Left lung (tissue), 14 donors: ENCODE measurements around the gene GRIPAP1. TPM values are rescaled to one million over a fixed set of nuclear protein-coding genes. Genes with fewer than 3 reads are reported as not detected.
A peak's percentile ranks its signal among the peaks of the same experiment; 100 is the strongest.

Source experiments
- ATAC-seq: fragments of 200-7000 bp; cut with Tn5 transposase; one replicate; pipeline ENCODE4 v1.9.1; 2020; ENCODE audit warnings: moderate library complexity
- DNase-seq, 4 donors: peaks; one replicate each; pipeline ENCODE4 v3.0.0-alpha.2; 2013 to 2020
- H3K27ac ChIP-seq, 2 donors: fragments of 200-600 bp; sonication (generic) in 1 of 2; one replicate each; pipeline versions ENCODE4 v1.5.0 to v1.8.0; 2020 to 2021
- H3K27me3 ChIP-seq, 2 donors: fragments of 200-600 bp; sonication (generic) in 1 of 2; one replicate each; pipeline versions ENCODE4 v1.5.0 to v1.8.0; 2020 to 2021
- H3K36me3 ChIP-seq, 2 donors: fragments of 200-600 bp; sonication (generic) in 1 of 2; one replicate each; pipeline versions ENCODE4 v1.5.0 to v1.8.0; 2020 to 2021
- H3K4me1 ChIP-seq, 2 donors: fragments of 200-600 bp; one replicate each; pipeline ENCODE4 v1.8.0; 2021
- H3K4me3 ChIP-seq, 2 donors: fragments of 200-600 bp; sonication (generic) in 1 of 2; one replicate each; pipeline versions ENCODE4 v1.5.0 to v1.8.0; 2020 to 2021; ENCODE audit warnings: mild to moderate bottlenecking in 1 of 2
- H3K9me3 ChIP-seq, 2 donors: fragments of 200-600 bp; sonication (generic) in 1 of 2; one replicate each; pipeline versions ENCODE4 v1.5.0 to v1.8.0; 2020 to 2021
- intact Hi-C, 2 donors: fragments of 100-400 bp; cut with DNase I; formaldehyde crosslinking; loops; one replicate each; pipeline versions ENCODE4 v1.11.2 to v1.14.2; 2022
- long read RNA-seq, 12 donors: library from polyadenylated mRNA in 2 of 12; unstranded in 2 of 12; transcript quantifications; one replicate each; pipeline ENCODE4 v2.0.0 and lab custom pipeline, GENCODE V29; 2019 to 2026
- polyA plus RNA-seq, 6 donors: library from polyadenylated mRNA; unstranded; fragments of 120-200 nt; gene quantifications; one replicate each; pipeline ENCODE4 v1.2.1, GENCODE V29; 2013; ENCODE audit not compliant: insufficient read length in 6 of 6
- total RNA-seq, 2 donors: library from RNA; stranded (reverse); fragmentation: NEBNext Ultra II Directional; extraction: Animal tissue kit (Norgen Biotek cat#: 25700); gene quantifications; one replicate each; pipeline ENCODE4 v1.2.1, GENCODE V29; 2021
- TF ChIP-seq, protein P1 (sequence below), 2 donors: fragments of 200-600 bp; sonication (generic) in 1 of 2; IDR thresholded peaks; one replicate each; pipeline versions ENCODE4 v1.5.0 to v1.8.0; 2021; ENCODE audit warnings: antibody characterized with exemption in 2 of 2
- donor health status: DM: no; HTN: yes; CAD: no.
- donor health status: DM: no; HTN: no; CAD: no.

The GRIPAP1 gene, protein sequence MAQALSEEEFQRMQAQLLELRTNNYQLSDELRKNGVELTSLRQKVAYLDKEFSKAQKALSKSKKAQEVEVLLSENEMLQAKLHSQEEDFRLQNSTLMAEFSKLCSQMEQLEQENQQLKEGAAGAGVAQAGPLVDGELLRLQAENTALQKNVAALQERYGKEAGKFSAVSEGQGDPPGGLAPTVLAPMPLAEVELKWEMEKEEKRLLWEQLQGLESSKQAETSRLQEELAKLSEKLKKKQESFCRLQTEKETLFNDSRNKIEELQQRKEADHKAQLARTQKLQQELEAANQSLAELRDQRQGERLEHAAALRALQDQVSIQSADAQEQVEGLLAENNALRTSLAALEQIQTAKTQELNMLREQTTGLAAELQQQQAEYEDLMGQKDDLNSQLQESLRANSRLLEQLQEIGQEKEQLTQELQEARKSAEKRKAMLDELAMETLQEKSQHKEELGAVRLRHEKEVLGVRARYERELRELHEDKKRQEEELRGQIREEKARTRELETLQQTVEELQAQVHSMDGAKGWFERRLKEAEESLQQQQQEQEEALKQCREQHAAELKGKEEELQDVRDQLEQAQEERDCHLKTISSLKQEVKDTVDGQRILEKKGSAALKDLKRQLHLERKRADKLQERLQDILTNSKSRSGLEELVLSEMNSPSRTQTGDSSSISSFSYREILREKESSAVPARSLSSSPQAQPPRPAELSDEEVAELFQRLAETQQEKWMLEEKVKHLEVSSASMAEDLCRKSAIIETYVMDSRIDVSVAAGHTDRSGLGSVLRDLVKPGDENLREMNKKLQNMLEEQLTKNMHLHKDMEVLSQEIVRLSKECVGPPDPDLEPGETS
- total RNA-seq (10 to 100 TPM; 36.1 to 52.2 TPM), polyA plus RNA-seq (10 to 100 TPM; 49.1 to 67.1 (median 61.3) TPM)
- long read RNA-seq, donor 1, partial matches to known transcripts: 31 of 33 reads
- long read RNA-seq, donor 1, other reads (novel, unspliced or antisense): 0 of 33 reads
- long read RNA-seq, donor 2, partial matches to known transcripts: 10 of 11 reads
- long read RNA-seq, donor 2, other reads (novel, unspliced or antisense): 0 of 11 reads
- long read RNA-seq, donor 3, partial matches to known transcripts: 0 of 3 reads
- long read RNA-seq, donor 3, other reads (novel, unspliced or antisense): 0 of 3 reads
- long read RNA-seq, donor 4, partial matches to known transcripts: 10 of 14 reads
- long read RNA-seq, donor 4, other reads (novel, unspliced or antisense): 2 of 14 reads
- long read RNA-seq, donor 5, partial matches to known transcripts: 6 of 7 reads
- long read RNA-seq, donor 5, other reads (novel, unspliced or antisense): 0 of 7 reads
- long read RNA-seq, donor 6, partial matches to known transcripts: 0 of 2 reads
- long read RNA-seq, donor 6, other reads (novel, unspliced or antisense): 0 of 2 reads
- long read RNA-seq, donor 7, partial matches to known transcripts: 0 of 1 reads
- long read RNA-seq, donor 7, other reads (novel, unspliced or antisense): 0 of 1 reads
- long read RNA-seq, donor 8, partial matches to known transcripts: 6 of 7 reads
- long read RNA-seq, donor 8, other reads (novel, unspliced or antisense): 0 of 7 reads
- long read RNA-seq, donor 9: 0 reads
- long read RNA-seq, donor 10, partial matches to known transcripts: 5 of 6 reads
- long read RNA-seq, donor 10, other reads (novel, unspliced or antisense): 1 of 6 reads
- long read RNA-seq, donor 11, partial matches to known transcripts: 13 of 14 reads
- long read RNA-seq, donor 11, other reads (novel, unspliced or antisense): 0 of 14 reads
- long read RNA-seq, donor 12, partial matches to known transcripts: 5 of 7 reads
- long read RNA-seq, donor 12, other reads (novel, unspliced or antisense): 0 of 7 reads

DNA sequence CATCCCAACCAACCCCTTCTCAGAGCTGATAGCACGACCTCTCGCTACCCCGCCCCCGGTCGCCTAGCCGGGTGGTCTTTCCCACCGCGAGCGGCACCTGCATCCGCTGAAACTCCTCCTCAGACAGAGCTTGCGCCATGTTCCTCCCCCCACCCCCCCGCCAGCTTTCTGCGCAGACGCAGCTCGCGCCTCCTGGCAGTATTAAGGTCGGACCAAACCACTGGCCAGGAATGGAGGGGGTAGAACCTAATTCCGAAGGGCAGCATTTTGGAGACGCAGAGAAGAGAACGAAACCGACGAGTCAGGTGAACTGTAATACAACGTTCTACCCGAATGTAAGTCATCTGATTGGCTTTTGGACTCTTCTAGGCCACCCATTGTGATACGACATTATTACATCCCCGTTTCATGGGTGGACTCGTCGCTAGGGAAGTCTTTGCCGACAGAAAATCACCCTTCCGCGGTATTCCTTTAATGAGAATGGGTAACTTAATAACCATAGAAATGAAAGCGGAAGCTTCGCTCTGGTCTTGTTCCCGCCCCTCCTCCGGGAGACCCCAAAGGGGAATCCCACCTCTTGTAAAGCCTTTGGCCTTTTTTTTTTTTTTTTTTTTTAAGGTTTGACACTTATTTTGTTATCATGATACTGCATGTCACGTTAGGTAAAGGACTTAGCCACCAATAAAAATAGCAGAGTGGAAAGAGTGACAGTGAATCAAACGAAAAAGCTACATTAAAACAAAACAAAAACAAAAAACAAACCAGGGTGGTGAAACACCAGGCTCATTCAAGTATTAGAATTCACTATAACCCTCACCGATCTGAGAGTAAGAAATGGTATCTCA is at the start of gene GRIPAP1:
Gene GRIPAP1 (minus strand): TSS at position 174 of the 845 bp plus-strand sequence. CDS start 35 bp downstream, at position 139.
- Histone ChIP-seq H3K4me3 (peak within 1 kb of the TSS; percentile 50 to 62), H3K36me3 (peaks cover 0 to 17% of the 10 kb centered on the region in 2 donors), H3K27ac (peak within 1 kb of the TSS; percentile 89 to 91), H3K4me1 (peaks cover 0 to 5% of the 10 kb centered on the region in 2 donors), H3K9me3 (no peaks in the 10 kb centered on the region), H3K27me3 (no peaks in the 10 kb centered on the region)
- DNase-seq (peak; percentile 71 to 89 (median 86)), ATAC-seq (peak; percentile 96)
- intact Hi-C loops: no loop called here
- TF ChIP-seq, protein P1, sequence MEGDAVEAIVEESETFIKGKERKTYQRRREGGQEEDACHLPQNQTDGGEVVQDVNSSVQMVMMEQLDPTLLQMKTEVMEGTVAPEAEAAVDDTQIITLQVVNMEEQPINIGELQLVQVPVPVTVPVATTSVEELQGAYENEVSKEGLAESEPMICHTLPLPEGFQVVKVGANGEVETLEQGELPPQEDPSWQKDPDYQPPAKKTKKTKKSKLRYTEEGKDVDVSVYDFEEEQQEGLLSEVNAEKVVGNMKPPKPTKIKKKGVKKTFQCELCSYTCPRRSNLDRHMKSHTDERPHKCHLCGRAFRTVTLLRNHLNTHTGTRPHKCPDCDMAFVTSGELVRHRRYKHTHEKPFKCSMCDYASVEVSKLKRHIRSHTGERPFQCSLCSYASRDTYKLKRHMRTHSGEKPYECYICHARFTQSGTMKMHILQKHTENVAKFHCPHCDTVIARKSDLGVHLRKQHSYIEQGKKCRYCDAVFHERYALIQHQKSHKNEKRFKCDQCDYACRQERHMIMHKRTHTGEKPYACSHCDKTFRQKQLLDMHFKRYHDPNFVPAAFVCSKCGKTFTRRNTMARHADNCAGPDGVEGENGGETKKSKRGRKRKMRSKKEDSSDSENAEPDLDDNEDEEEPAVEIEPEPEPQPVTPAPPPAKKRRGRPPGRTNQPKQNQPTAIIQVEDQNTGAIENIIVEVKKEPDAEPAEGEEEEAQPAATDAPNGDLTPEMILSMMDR (IDR thresholded peaks at IDR 0.05): no peak

DNA sequence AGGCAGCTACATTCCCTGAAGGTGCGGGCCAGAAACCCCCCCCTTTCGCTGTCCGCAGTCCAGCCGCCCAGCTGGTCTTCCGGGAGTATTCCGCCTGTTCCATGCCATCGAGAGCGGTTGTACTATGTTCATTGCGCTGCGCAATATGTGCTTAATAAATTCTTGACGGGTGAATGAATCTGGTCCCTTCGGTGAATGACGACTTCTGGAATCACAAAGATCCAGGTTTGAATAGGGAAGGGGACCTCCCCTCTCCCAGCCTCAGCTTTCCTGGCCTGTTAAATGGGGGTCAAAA is 41.9 kb upstream of the GRIPAP1 start:
- peak overlapping the region in 1 of 2 donors; percentile 7 for H3K4me3 ChIP-seq
- intact Hi-C loops: no loop called here
- no peak for ATAC-seq
- no peaks in the 10 kb centered on the region for H3K27me3 ChIP-seq
- TF ChIP-seq, protein P1 (IDR thresholded peaks at IDR 0.05): no peak
- H3K9me3 ChIP-seq: no peaks in the 10 kb centered on the region
- H3K4me1 ChIP-seq: peaks cover 11 to 19% of the 10 kb centered on the region in 2 donors
- H3K27ac ChIP-seq: peak overlapping the region; percentile 48 to 82
- no peak for DNase-seq
- peaks cover 0 to 5% of the 10 kb centered on the region in 2 donors for H3K36me3 ChIP-seq

DNA sequence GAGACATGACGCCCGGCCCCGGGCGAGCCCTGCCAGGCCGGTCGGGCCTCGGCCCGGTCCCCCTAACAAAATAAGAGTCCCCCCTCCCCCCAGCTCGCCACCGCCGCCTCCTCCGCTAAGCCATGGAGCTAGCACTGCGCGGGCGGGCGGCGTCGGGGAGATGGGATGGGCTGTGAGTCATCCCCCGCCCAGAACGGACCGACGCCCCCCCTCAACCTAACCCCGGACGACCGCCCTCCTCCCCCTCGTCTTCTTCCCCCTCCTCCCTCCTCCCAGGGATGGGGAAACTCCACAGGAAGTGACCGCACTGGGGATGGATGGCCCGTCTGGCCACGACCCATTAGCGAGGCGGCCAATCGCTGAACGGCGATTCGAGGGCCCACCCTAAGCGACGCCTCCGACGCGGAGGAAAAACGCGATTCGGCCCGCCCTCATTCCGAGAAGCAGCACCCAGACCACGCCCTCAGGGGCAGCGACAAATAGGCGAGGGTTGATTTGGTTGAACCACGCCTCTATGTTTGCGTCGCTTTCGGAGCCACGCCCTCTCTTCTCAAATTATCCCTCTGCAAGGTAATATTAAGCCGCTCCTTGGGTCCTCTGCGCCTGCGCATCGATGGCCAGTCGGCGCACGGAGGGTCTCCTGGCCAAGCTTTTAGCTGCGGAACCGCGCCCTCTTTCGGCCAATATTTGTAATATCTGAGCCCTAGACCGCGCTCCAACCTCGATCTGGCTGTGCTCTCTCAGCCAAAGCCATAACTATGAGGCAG is 41.3 kb upstream of the GRIPAP1 start, which contains the start of gene TFE3:
Gene TFE3 (minus strand): TSS at position 138 of the 767 bp plus-strand sequence. CDS start 131 bp downstream, at position 7.
- no peaks in the 10 kb centered on the region for H3K27me3 ChIP-seq
- peak within 1 kb of the TSS; percentile 57 to 70 for H3K4me3 ChIP-seq
- intact Hi-C loops: no loop called here
- H3K4me1 ChIP-seq: peaks cover 11 to 25% of the 10 kb centered on the region in 2 donors
- peak within 1 kb of the TSS; percentile 93 to 96 for H3K27ac ChIP-seq
- H3K9me3 ChIP-seq: no peaks in the 10 kb centered on the region
- peaks cover 0 to 11% of the 10 kb centered on the region in 2 donors for H3K36me3 ChIP-seq
- DNase-seq: peak; percentile 94 to 98 (median 96)
- peak; percentile 87 for ATAC-seq
- TF ChIP-seq, protein P1 (IDR thresholded peaks at IDR 0.05): peak; percentile 29 to 47
